ENCODE results near the gene RPH3AL. TPM values are rescaled to one million over a fixed set of nuclear protein-coding genes. Genes with fewer than 3 reads are reported as not detected.

The RPH3AL gene
- total RNA-seq, 2 experiments from 2014 or later: 0.80 to 1.6 TPM

GRCh38 chr17:337866-338265 lies 14.7 kb downstream of the RPH3AL start:
- ChIA-PET POLR2A (no interaction called here), CTCF (no interaction called here)

- POLR2A ChIA-PET: no interaction called here
- CTCF ChIA-PET: no interaction called here
Measured at GRCh38 chr17:337453-337852, 15.2 kb downstream of the RPH3AL start.

- POLR2A ChIA-PET: no interaction called here
- CTCF ChIA-PET: no interaction called here
Measured at GRCh38 chr17:337022-337420, 15.6 kb downstream of the RPH3AL start.

- ChIA-PET POLR2A (no interaction called here), CTCF (no interaction called here)
Measured at GRCh38 chr17:336110-337021, 16.2 kb downstream of the RPH3AL start.

- CTCF ChIA-PET: no interaction called here
- POLR2A ChIA-PET: no interaction called here
Measured at GRCh38 chr17:335691-336090, 16.9 kb downstream of the RPH3AL start.

- POLR2A ChIA-PET: no interaction called here
- CTCF ChIA-PET: no interaction called here
Measured at GRCh38 chr17:334974-335481, 17.6 kb downstream of the RPH3AL start.

GRCh38 chr17:333626-334396 lies 18.8 kb downstream of the RPH3AL start:
- CTCF ChIA-PET: no interaction called here
- POLR2A ChIA-PET: no interaction called here

GRCh38 chr17:332558-333322 lies 19.9 kb downstream of the RPH3AL start:
- CTCF ChIA-PET: no interaction called here
- POLR2A ChIA-PET: no interaction called here

GRCh38 chr17:332023-332422 lies 20.6 kb downstream of the RPH3AL start:
- ChIA-PET CTCF (no interaction called here), POLR2A (no interaction called here)

GRCh38 chr17:330993-331701 lies 21.5 kb downstream of the RPH3AL start:
- CTCF ChIA-PET: no interaction called here

GRCh38 chr17:329784-330420 lies 22.7 kb downstream of the RPH3AL start:
- ChIA-PET CTCF (no interaction called here), POLR2A (no interaction called here)

More at GRCh38 chr17:330993-331701, 21.5 kb downstream of the RPH3AL start:
- POLR2A ChIA-PET: no interaction called here

GRCh38 chr17:327971-328370 lies 24.6 kb downstream of the RPH3AL start:
- CTCF ChIA-PET: no interaction called here
- POLR2A ChIA-PET: no interaction called here

- POLR2A ChIA-PET: no interaction called here
- CTCF ChIA-PET: no interaction called here
Measured at GRCh38 chr17:327296-327695, 25.3 kb downstream of the RPH3AL start.

- ChIA-PET CTCF (no interaction called here), POLR2A (no interaction called here)
Measured at GRCh38 chr17:326010-326621, 26.5 kb downstream of the RPH3AL start.

- ChIA-PET CTCF (no interaction called here), POLR2A (no interaction called here)
Measured at GRCh38 chr17:325270-326009, 27.2 kb downstream of the RPH3AL start.

- ChIA-PET CTCF (no interaction called here), POLR2A (no interaction called here)
Measured at GRCh38 chr17:323721-324571, 28.7 kb downstream of the RPH3AL start.

- CTCF ChIA-PET: no interaction called here
- POLR2A ChIA-PET: no interaction called here
Measured at GRCh38 chr17:323181-323580, 29.4 kb downstream of the RPH3AL start.

Data from activated CD8-positive, alpha-beta memory T cell treated with anti-CD3 and anti-CD28 coated beads for 36 hours (primary cell).